ENCODE results near the gene ATXN7L1.

- no peak for TF ChIP-seq CTCF (IDR thresholded peaks at IDR 0.05)
- no peak for TF ChIP-seq POLR2AphosphoS5 (IDR thresholded peaks at IDR 0.05)
- no peak for TF ChIP-seq POLR2A (IDR thresholded peaks at IDR 0.05)
Observed at GRCh38 chr7:105596866-105597265, 279.5 kb downstream of the ATXN7L1 start.
